ENCODE measurements around the gene RNF130.

DNA sequence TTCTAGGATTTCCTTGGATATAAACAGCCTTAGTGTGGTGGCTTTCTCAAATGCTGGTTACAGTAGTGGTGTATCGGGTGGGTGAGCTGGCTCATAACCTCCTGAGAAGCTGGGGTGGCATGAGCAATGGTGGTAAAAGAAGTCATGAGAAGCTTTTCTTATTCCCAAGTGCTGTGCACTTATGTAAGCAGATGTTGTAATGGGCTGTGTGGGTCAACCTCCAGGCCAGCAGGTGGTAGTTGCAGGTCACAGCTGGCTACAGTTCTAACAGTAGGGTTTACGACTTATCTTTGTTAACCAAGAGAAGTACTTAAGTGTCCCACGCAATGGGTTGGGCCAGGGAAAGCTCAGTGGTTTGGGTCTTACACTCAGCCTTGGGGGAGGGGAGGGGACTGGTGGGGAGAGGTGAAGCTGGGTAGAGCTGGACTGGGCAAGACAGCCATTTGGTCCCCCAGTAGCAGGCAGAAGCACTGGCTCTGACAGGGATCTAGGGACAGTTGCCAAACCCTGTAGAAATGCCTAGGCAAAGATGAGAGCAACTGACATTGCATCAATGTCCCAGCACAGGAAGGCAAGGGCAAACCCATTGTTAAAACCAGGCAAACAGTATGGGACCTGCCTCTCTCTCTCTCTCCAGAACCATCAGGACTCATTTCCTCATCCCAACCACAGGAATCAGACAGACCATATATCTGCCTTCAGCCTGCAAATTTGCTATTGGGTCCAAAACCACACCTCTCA is 76.8 kb downstream of the RNF130 start:
- TF ChIP-seq, protein P1, sequence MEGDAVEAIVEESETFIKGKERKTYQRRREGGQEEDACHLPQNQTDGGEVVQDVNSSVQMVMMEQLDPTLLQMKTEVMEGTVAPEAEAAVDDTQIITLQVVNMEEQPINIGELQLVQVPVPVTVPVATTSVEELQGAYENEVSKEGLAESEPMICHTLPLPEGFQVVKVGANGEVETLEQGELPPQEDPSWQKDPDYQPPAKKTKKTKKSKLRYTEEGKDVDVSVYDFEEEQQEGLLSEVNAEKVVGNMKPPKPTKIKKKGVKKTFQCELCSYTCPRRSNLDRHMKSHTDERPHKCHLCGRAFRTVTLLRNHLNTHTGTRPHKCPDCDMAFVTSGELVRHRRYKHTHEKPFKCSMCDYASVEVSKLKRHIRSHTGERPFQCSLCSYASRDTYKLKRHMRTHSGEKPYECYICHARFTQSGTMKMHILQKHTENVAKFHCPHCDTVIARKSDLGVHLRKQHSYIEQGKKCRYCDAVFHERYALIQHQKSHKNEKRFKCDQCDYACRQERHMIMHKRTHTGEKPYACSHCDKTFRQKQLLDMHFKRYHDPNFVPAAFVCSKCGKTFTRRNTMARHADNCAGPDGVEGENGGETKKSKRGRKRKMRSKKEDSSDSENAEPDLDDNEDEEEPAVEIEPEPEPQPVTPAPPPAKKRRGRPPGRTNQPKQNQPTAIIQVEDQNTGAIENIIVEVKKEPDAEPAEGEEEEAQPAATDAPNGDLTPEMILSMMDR (IDR thresholded peaks at IDR 0.05) = no peak
- no peak for TF ChIP-seq POLR2A (IDR thresholded peaks at IDR 0.05)

Data from vagina (tissue), 2 donors.